K562 (cell line): ENCODE data around the gene CHN2. TPM values are rescaled to one million over a fixed set of nuclear protein-coding genes. Genes with fewer than 3 reads are reported as not detected.

Source experiments
- MCM2 ChIP-seq: fragments of 450-650 bp; IDR thresholded peaks from 2 replicates; pipeline ENCODE4 v1.6.1; 2017; ENCODE audit warnings: low read depth, mild to moderate bottlenecking
- ZNF318 ChIP-seq, 2 experiments: fragments of 450-650 bp; IDR thresholded peaks; 2 replicates each; pipeline ENCODE4 v1.6.1; 2016; ENCODE audit warnings: mild to moderate bottlenecking in 2 of 2, borderline replicate concordance in 1 of 2, low read depth in 1 of 2, moderate library complexity in 1 of 2
- polyA plus RNA-seq, 8 experiments: library from polyadenylated mRNA; depleted of rRNA in 4 of 8; stranded (reverse) in 5 of 8; unstranded in 3 of 8; fragments of >200 nt; fragmentation: Nextera tagmentation in 2 of 8; fragmentation: Illumina TruSeq in 1 of 8; extraction: Ambion mirVana in 2 of 8; extraction: Trizol in 1 of 8; gene quantifications; 2 replicates each; pipeline versions ENCODE4 v1.2.1 to v1.2.3, GENCODE V29; 2011 to 2014; ENCODE audit warnings: inconsistent platforms in 1 of 8, missing spikeins in 1 of 8
- total RNA-seq, 7 experiments: library from RNA; depleted of rRNA in 6 of 7; stranded (reverse); fragments of >200 nt in 6 of 7; fragmentation: Illumina TruSeq in 2 of 7; extraction: Trizol in 2 of 7; gene quantifications; 2 replicates each; pipeline versions ENCODE4 v1.2.1 to v1.2.3, GENCODE V29; 2011 to 2021; ENCODE audit warnings: low replicate concordance in 1 of 7

Gene CHN2
- total and polyA plus RNA-seq, 9 of the 15 experiments (the other 6 are each of a cell fraction or from before 2014, with no cell fraction given), result 0.12 to 2.1 (median 0.31) TPM; not detected in 1

GRCh38 chr7:29352041-29352440 is 157.5 kb downstream of the CHN2 start (continued):
- no peak for TF ChIP-seq ZNF318 (IDR thresholded peaks at IDR 0.05; ENCODE audit: borderline replicate concordance in 1 of 2, low read depth in 1 of 2)
- TF ChIP-seq MCM2, result no peak
